Measurements from ENCODE around the gene SIPA1L3.

The SIPA1L3 gene

DNA sequence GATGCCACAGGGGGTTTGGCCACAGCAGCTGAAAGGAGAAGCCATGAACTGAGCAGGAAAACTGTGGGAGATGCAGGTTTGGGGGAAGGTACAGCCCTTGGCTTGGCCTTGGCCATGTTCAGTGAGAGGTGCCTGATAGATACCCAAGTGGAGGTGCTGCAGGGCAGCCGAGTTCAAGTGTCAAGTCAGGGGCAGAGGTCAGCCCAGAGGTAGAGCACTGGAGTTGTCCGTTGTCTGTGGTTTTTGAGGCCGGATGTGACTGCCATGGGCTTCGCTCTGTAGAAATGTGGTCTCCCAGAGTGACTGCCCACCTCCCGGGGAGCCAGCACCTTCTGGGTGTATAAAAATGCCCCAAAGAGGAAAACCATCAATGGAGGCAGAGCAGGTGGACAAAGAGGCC, 251.7 kb downstream of the SIPA1L3 start:
- DNase-seq = no peak

DNA sequence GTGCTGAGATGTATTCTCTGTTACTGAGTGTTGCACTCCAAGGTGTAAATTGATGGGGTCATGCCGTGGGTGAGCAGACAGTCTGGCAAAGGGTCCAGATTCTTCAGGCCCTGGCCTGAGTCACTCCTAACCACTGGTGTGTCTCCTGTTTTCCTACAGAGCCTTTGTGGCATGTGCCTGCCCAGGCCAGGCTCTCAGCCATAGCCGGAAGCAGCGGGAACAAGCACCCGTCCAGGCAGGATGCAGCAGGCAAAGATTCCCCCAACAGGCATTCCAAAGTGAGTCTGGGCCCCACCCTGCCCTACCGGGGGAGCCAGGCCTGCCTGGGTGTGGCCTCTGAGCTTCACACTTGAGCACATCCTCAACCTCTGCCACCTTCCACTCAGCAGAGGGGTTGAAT, 255.1 kb downstream of the SIPA1L3 start:
- DNase-seq = no peak

DNA sequence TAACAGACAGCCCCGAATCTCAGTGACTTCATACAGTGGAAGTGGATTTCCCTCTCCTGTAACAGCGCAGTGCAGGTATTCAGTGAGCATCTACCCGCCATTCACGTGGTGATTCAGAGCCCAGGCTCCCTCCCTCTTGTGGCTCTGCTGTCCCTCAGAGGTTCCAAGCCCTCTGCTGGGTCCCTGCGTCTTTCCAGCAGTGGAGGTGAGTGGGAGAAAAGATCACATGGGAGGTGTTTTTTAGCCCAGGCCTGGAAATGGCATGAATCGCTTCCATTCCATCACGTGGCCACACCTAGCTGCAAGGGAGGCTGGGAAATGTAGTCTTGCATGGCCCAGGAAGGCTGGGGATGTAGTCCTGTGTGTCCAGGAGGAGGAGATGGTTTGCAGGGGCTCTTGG, 255.6 kb downstream of the SIPA1L3 start:
- DNase-seq = no peak

DNA sequence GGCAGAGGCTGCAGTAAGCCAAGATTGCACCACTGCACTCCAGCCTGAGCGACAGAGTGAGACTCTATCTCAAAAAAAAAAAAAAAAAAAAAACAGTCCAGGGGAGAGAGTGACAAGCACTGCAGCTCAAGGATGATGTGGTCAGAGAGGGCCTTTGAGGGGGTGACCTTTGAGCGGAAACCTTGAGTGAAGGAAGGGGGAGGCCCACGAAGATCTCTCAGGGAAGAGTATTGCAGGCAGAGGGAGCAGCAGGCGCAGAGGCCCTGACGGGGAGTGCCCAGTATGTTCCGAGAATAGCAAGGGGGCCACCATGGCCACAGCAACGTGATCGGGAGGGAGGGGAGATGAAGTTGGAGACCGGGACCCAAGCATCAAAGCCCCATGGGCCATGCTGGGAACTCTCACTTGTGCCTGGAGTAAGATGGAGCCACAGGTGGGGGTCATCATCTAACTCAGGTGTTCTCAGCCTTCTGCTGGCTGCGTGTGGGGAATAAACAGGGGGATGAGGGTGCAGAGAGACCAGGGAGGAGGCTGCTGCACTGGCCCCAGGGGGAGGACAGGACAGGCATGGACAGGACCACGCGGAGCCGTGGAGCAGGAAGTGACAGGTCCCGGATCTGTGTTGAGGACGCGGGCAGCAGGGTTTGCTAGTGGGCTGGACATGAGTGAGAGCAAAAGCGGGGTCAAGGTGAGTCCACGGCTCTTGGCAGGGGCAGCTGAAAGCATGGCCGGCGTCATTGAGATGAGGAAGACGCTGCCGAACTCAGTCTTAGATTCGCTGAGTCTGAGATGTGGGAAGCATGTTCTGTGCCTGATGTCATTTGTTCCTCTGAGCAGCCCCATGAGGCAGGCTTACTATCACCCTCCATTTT, 256.6 kb downstream of the SIPA1L3 start:
- no peak for DNase-seq

DNA sequence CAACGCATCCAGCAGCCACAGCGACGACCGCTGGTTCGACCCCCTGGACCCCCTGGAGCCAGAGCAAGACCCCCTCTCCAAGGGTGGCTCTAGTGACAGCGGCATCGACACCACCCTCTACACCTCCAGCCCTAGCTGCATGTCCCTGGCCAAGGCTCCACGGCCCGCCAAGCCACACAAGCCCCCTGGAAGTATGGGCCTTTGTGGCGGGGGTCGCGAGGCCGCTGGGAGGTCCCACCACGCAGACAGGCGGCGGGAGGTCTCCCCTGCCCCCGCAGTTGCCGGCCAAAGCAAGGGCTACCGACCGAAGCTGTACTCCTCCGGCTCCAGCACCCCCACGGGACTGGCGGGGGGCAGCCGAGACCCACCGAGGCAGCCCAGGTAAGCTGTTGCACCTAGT, 257.5 kb downstream of the SIPA1L3 start:
- DNase-seq = no peak

DNA sequence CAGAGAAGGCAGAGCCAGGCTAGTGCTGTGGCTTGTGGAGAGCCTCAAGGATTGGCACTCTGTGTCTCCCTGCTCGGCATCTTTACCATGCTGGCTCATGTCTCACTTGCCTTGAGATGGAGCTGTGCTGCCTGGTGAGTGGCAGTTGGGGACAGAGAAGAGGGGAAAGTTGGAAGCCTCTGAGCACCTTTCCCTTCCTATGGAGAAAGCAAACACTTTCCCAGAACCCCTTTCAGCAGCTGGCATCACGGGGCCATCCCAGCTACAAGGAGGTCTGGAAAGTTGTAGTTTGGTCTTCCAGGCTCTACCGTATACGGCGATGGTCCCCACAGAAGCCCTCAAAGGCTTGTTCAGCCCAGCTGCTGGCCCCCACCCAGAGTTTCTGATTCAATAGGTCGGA, 258.3 kb downstream of the SIPA1L3 start:
- no peak for DNase-seq

DNA sequence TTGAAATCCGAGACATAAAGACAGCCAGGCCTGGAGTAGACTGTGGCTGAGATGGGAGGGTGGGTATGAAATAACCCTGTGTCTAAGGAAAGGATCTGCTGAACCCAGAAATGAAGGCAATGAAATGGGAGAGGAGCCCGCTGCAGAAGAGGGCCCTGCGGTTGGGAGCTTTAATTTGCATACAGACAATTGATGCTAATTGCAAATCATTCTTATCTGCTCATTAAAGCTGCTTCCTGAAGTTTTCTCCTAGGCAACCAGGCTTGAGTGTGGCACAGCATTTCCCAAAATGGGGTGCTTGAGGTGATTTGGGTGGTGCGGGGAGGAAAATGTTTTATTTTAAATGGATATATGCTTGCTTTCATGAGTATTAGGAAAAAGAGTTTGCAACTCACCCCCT, 261.6 kb downstream of the SIPA1L3 start:
- DNase-seq = no peak

DNA sequence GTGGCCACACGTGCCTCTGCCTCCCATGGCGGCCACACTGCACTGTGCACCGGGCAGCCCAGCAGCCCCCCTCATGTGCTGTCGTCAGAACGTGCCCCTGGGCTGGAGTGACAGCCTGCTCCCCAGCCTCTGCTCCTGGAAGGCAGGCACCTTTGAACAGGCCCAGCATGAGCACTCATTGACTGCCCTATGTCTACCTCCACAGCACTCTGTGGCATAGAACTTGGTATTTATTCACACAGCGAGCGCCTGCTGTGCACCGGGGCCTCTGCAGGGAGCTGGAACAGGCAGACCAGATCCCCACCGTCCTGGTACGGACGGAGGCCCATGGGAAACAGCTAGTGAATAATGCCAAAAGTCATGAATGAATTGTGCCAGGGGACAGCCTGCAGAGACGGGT, 263.3 kb downstream of the SIPA1L3 start:
- no peak for DNase-seq

DNA sequence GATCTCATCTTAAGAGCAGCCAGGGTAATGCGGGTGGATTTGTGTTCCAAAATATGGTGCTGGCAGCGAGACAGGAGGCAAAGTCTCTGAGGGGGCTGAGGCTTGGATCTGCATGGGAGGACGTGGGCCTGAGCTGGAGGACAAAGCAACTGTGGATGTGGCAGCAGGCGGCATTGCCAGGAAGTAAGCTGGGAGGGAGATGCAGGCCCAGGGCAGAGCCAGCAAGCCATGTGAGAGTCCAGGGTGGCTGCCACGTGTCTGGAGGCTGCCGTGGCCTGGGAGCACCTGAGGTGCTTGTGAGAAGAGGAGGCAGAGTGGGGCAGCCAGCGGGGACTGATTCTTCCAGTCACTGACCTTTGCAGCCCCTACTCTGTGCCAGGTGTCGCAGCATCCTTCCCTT, 265.0 kb downstream of the SIPA1L3 start:
- no peak for DNase-seq

DNA sequence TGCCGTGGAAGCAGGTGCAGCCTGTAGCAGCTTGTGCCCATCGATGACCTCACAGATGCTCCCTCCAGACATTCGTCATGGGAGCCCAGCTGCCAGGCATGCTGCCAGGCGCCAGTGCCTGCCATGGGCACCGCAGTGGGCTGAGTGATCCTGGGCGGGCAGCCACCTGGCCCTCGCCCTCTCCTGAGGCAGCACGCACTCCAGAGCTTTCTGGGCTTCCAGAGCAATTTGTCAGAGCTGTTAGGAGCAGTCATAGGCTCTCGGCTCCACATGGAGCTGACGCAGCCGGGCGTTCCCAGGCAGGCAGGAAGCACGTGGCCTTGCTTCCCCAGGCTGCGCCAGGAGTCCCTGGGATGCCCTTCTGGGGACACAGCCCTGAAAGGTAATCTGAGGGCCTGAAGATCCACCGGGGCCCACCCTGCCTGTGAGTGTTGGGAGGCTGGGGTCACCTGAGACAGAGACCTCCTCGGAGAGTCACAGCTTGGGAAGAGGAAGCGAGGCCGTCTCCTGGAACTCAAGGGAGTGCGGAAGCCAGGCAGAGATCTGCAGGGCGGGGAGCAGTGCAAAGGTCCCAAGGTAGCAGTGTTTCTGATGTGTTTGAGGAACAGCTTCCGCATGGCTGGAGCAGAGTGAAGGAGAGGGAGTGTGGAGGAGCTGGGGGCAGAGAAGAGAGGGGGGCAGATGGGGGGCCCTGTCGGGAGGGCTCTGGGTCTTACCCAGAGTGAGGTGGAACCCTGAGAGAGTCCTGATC, 266.5 kb downstream of the SIPA1L3 start:
- no peak for DNase-seq

DNA sequence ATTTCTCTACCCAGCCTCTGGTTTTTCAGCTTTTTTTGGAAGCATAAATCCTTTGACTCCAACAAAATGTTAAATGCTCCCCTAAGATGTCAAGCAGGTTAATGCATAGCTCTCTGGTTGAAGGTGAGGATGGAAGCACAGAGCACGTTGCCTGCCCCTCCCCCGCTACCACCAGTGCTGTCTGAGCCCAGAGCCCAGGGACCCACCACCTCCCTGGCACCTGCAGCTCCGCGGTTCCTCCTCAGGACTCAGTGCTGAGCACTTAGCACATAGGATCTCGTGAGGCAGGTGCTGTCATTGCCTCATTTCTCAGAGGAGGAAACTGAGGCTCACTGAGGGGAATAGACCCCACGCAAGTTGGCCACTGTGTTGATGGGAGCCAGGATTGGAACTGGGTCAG, 268.4 kb downstream of the SIPA1L3 start:
- DNase-seq = no peak

DNA sequence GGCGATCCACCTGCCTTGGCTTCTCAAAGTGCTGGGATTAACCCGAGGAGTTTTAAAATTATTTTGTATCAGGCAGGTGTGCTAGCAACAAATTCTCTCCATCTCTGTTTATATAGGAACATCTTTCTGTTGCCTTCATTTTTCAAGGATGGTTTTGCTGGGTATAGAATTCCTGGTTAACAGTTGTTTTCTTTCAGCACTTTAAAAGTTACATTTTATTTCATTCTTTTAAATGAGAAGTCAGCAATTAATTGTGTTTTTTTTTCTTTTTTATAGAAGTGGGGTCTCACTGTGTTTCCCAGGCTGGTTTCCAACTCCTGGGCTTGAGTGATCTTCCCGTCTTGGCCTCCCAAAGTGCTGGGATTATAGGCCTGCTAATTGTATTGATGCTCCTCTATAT, 273.1 kb downstream of the SIPA1L3 start:
- DNase-seq = no peak

DNA sequence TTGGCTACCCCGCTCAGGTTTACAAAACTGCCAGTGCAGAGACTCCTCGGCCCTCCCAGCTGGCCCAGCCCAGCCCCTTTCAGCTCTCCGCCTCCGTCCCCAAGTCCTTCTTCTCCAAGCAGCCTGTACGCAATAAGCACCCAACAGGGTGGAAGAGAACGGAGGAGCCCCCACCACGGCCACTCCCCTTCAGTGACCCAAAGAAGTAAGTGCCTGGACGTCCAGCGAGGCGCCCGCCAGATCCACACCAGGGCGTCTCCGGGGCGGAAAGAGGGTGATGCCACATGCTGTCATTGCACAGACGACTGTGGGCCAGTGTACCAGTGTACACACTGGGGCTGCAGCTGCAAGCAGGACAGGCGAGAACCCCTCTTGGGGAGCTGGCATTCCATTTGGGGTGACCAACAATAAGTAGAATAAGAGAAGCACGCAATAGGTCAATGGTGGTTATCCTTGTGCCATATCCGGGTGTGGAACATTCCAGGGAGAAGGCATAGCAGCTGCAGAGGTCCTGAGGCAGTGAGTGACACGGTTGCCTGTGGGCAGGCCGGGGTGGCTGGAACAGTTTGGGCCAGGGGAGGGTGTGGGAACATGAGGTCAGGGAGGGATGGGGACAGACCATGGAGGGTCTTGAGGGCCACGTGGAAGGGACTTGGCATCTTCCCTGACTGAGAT, 275.7 kb downstream of the SIPA1L3 start:
- DNase-seq = no peak

DNA sequence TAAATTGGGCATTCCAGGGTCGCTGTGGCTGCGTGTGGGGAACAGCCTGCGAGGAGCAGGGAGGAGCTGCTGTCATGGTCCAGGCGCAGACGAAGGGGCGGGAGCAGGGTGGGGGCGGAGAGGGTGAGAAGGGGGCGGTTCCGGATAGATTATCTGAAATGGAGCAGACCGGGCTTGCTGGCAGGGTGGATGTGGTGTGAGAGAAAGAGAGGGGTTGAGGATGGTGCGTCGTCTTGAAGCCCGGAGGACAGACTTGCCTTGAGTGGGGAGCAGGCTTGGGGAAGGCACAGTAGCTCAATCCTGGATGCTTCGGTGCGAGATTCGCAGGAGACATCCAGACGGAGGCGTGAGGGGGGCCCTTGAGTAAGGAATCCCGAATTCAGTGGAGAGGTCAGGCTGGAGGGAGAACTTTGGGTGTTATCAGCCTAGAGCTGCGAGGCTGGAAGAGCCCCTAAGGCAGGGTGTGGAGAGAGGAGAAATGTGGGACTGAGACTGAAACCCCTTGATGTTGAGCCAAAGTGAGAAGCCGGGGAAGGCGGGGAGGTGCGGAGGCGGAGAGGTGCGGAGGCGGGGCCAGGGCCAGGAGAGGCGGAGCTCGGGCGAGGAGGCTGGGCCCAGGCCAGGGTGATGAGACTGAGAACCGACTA, 276.4 kb downstream of the SIPA1L3 start:
- DNase-seq = no peak

DNA sequence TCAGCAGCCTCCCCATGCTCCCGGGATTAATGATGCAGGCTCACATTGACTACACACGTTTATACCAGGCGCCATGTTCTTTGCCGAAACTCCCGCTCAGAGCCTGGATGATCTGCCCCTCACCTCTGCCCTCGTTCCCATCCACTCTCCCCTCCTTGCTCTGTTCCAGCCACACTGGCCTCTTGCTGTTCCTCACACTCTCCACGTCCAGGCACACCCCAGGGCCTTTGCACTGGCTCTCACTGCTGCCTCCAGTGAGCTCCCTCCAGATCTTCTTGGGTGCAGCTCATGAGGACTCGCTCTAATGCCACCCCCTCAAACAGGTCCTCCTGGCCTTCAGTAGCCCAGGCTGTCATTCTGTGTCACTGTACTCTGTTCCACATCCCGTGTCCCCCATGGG, 277.8 kb downstream of the SIPA1L3 start:
- no peak for DNase-seq

DNA sequence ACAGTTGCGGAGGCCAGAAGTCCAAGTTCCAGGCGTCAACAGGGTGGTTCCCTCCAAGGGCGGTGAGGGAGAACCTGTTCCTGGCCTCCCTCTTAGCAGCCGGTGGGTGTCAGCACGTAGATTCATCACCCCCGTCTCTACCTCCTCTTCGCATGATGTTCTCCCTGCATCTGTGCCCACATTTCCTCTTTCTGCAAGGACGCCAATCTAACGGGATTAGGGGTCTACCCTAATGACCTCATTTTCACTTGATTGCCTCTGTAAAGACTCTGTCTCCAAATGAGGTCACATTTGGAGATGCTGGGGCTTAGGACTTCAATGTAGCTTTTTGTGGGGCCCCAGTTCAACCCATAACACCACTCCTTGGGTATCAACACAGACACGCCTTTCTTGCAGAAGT, 278.6 kb downstream of the SIPA1L3 start:
- DNase-seq = no peak

DNA sequence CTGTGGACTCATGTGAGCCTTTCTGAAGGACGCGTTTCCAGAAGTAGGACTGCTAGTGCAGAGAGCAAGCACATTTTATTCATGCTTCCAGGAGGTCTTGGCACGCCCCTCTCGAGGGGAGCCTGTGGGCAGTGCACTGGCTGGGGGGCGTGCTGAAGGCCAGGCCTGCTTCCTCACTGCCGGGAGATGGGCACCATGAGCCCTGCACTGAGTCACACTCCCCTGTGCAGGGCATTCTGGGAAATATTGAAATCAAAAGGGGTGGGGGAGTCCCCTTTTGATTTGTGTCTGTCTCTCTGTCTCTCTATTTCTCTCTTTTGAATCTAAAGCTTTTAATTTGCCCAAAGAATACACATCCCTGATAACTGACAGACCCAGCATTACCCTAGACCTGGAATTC, 283.1 kb downstream of the SIPA1L3 start:
- DNase-seq = no peak

DNA sequence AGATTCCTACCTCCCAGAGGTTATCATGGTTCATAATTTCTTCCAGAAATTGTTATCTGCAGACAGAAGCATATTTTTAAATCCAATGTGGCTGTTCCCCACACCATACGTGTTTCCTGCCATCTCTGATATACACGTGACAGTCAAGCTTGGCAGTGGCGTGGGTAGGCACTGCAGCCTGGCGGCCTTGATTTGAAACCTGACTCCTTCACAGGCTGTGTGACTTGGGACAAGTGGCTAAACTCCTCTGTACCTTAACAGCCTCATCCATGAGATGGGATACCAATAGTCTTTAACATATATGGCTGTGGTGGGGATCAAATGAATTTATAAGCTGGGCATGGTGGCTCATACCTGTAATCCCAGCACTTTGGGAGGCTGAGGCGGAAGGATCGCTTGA, 283.8 kb downstream of the SIPA1L3 start:
- DNase-seq = no peak

DNA sequence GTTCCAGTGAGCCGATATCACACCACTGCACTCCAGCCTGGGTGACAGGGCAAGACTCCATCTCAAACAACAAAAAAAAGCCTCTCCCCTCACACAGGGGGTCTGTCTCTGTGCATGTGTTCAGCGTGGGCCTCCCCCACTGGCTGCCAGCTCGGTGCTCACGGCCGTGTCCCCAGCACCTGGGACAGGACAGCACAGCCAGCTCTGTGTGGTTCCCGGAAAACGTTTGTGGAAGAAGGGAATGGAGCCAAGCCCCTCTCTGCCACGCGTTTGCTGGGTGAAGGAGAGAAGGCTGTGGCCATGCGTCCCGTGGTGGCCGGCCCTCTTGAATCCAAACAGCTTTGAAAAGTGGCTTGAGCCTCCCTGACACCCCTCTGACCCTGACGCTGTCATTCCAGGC, 284.7 kb downstream of the SIPA1L3 start:
- no peak for DNase-seq

DNA sequence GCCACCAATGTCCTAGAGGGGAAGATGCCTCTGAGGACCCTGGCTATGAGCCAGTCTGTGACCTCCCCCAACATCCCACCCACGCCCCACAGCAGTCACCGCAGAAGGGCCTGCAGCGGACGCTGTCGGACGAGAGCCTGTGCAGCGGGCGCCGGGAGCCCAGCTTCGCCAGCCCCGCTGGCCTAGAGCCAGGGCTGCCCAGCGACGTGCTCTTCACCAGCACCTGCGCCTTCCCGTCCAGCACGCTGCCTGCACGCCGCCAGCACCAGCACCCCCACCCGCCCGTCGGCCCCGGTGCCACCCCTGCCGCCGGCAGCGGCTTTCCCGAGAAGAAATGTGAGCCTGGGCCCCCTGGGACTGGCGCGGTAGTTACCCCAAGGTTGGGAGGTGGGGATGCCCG, 286.4 kb downstream of the SIPA1L3 start:
- DNase-seq = no peak

DNA sequence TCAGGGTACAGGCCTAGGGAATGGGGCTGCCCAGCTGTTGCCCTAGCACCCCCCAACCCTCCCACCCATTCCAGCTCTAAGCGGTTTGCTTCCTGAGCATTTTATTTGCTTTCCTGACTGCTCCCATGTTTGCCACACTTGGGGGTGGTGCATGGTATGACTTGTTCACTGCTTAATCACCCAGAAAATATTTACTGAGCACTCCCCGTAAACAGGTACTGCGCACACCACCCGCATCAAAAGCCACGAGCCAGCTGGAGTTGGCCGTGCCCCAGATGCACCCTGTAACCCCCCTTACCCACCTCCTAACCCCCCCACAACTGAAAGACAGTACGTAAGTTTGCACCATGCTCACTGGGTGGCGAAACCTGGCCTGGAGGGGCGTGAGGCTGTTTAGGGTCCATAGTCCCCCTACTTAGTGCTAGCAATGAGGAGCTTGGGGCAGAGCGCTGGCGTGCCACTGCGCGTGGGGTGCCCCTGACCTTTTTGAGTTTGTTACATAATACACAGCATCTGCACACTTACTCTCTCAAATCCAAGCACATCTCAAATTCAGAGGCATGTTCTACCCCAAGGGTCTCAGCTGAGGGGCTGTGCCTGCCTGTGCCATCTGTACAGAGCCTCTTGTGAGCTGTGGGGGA, 287.2 kb downstream of the SIPA1L3 start:
- DNase-seq = no peak

DNA sequence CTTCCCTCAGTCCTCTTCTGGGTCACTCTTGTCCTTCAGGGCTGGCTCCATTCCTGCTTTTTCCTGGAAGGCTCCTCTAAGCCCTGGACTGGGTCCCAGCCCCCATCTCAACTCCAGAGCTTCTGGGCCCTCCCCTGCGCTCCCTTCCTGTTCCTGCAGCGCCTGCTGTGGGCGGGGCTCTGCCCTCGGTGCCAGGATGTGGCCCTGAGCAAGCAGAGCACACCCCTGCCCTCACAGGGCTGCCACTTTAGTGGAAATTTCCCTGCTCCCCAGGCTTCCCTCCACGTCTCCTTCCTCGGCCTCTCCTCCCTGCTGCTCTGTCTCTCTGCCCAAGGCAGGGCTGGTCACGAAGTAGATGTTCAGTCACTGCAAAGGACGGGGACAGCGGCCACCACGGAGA, 288.2 kb downstream of the SIPA1L3 start:
- no peak for DNase-seq

Data from inflammatory macrophage treated with lipopolysaccharide for 4 hours (primary cell).